Measurements from ENCODE around the gene VAT1L. TPM values are rescaled to one million over a fixed set of nuclear protein-coding genes. Genes with fewer than 3 reads are reported as not detected.

The VAT1L gene
- total RNA-seq, 1 experiment from 2014 or later = 33.8 TPM

- peaks cover 7 to 9% of the 10 kb centered on the region in 2 experiments for H3K4me1 Mint-ChIP-seq
- no peak overlapping the region for H3K23ac ChIP-seq (ENCODE audit: insufficient read length, low read depth, low read length)
- no peak for TF ChIP-seq CTCF (conservative IDR thresholded peaks at IDR 0.05)
Measured at GRCh38 chr16:77825196-77825595, 36.8 kb downstream of the VAT1L start.

More at GRCh38 chr16:77825196-77825595, 36.8 kb downstream of the VAT1L start:
- no peak overlapping the region for H3K4me3 Mint-ChIP-seq
- no peak overlapping the region for H3K9ac ChIP-seq (ENCODE audit: extremely low read depth, insufficient read length, low read length)
- no peak overlapping the region for H2AFZ ChIP-seq (ENCODE audit: low read length)
- H3K27ac ChIP-seq (ENCODE audit: insufficient read length, low read depth, low read length) = no peak overlapping the region
- H2BK5ac ChIP-seq (ENCODE audit: insufficient read length, low read length) = no peak overlapping the region
- no peak overlapping the region for H4K5ac ChIP-seq (ENCODE audit: insufficient read length, low read depth, low read length)
- H3K36me3 Mint-ChIP-seq (ENCODE audit: insufficient read depth in 1 of 3, low read depth in 3 of 3) = peaks cover 19 to 57% (median 25%) of the 10 kb centered on the region in 3 experiments; a peak in 6 of 7 replicates
- H2BK20ac ChIP-seq (ENCODE audit: low read depth, low read length, poor library complexity, severe bottlenecking) = no peak overlapping the region
- no peaks in the 10 kb centered on the region for H3K27me3 Mint-ChIP-seq (ENCODE audit: low read depth)
- H3T11ph ChIP-seq (ENCODE audit: low read length) = no peak overlapping the region
- H2BK15ac ChIP-seq (ENCODE audit: low read depth, low read length) = no peak overlapping the region
- H3K56ac ChIP-seq (ENCODE audit: insufficient read length, low read depth, low read length) = no peak overlapping the region
- no peaks in the 10 kb centered on the region for H3K79me2 ChIP-seq (ENCODE audit: insufficient read depth, low read length)
- H4K8ac ChIP-seq (replicated peaks; ENCODE audit: insufficient read length, low read depth, low read length) = no peak overlapping the region
- H3K9me3 ChIP-seq (ENCODE audit: control insufficient read depth, low read depth, low read length) = no peaks in the 10 kb centered on the region
- H3K14ac ChIP-seq (ENCODE audit: insufficient read depth, low read length) = no peak overlapping the region
- peak overlapping the region in 2 of 3 experiments; percentile 68 to 94; a peak in 2 of 7 replicates for H3K27ac Mint-ChIP-seq
- no peak overlapping the region for H2BK12ac ChIP-seq (ENCODE audit: insufficient read length, low read depth, low read length)
- H3K4me1 ChIP-seq (ENCODE audit: insufficient read depth, low read length) = no peaks in the 10 kb centered on the region
- WGBS (ENCODE audit: extremely low coverage, insufficient read length, low lambda C conversion rate) = no CpG with 5 or more reads among the region's 7 CpGs
- no peaks in the 10 kb centered on the region for H4K20me1 ChIP-seq (ENCODE audit: control insufficient read depth, insufficient read depth, insufficient read length)
- H3K79me1 ChIP-seq (ENCODE audit: insufficient read depth, low read depth, low read length, poor library complexity, severe bottlenecking) = no peaks in the 10 kb centered on the region
- H4K91ac ChIP-seq (ENCODE audit: insufficient read length, low read depth, low read length) = no peak overlapping the region
- no peaks in the 10 kb centered on the region for H3K9me3 Mint-ChIP-seq
- H3K4me2 ChIP-seq (ENCODE audit: insufficient read depth, insufficient read length, low read length) = no peak overlapping the region
- no peak overlapping the region for H3K18ac ChIP-seq (ENCODE audit: insufficient read length, low read depth, low read length)
- H3K23me2 ChIP-seq (ENCODE audit: insufficient read length, low read depth, low read length, poor library complexity, severe bottlenecking) = no peaks in the 10 kb centered on the region
- no peak overlapping the region for H3K4ac ChIP-seq (ENCODE audit: low read depth, low read length)
- H2BK120ac ChIP-seq (ENCODE audit: low read depth, low read length, poor library complexity, severe bottlenecking) = no peak overlapping the region
- no peaks in the 10 kb centered on the region for H3K27me3 ChIP-seq (ENCODE audit: insufficient read depth, low read length)
- no peak overlapping the region for H2AK5ac ChIP-seq (ENCODE audit: insufficient read length, low read length)
- no peak for DNase-seq

Measured in H9 (cell line).